GM12878 (cell line): ENCODE measurements around the gene DAO.

ENCODE experiments used
- CTCF ChIP-seq, 3 experiments: IDR thresholded peaks in 2 of 3; conservative IDR thresholded peaks in 1 of 3; 2 replicates each; pipeline ENCODE4 v1.5.1; 2011; ENCODE audit warnings: low read depth in 3 of 3, low read length in 3 of 3, mild to moderate bottlenecking in 3 of 3, control low read depth in 2 of 3, moderate library complexity in 2 of 3, inconsistent platforms in 1 of 3, mixed read lengths in 1 of 3; ENCODE audit not compliant: control insufficient read depth in 2 of 3, insufficient read depth in 1 of 3; ENCODE audit errors: extremely low read depth in 1 of 3
- EGR1 ChIP-seq, 2 experiments: IDR thresholded peaks; 1 replicate in 1 of 2; 2 replicates in 1 of 2; pipeline ENCODE4 v1.6.1; 2011 to 2012; ENCODE audit warnings: low read depth in 2 of 2, low read length in 2 of 2, borderline replicate concordance in 1 of 2, mild to moderate bottlenecking in 1 of 2, moderate library complexity in 1 of 2
- FOXM1 ChIP-seq: IDR thresholded peaks from 2 replicates; pipeline ENCODE4 v1.6.1; 2012; ENCODE audit warnings: low read depth, mild to moderate bottlenecking, inconsistent platforms, low read length, moderate library complexity
- NRF1 ChIP-seq: conservative IDR thresholded peaks from 2 replicates; pipeline ENCODE4 v1.6.1; 2011; ENCODE audit warnings: mild to moderate bottlenecking, low read depth, low read length, improper control_type of control experiment
- POLR2AphosphoS5 ChIP-seq: IDR thresholded peaks from 2 replicates; pipeline ENCODE4 v1.6.1; 2011; ENCODE audit warnings: mild to moderate bottlenecking, low read length, inconsistent platforms
- REST ChIP-seq: IDR thresholded peaks from 2 replicates; pipeline ENCODE4 v1.6.1; 2012; ENCODE audit warnings: mild to moderate bottlenecking, low read depth, low read length
- SMC3 ChIP-seq: IDR thresholded peaks from 2 replicates; pipeline ENCODE4 v1.6.1; 2011; ENCODE audit warnings: low read length, improper control_type of control experiment, borderline replicate concordance
- SREBF1 ChIP-seq: IDR thresholded peaks from 2 replicates; pipeline ENCODE4 v1.6.1; 2012; ENCODE audit warnings: mild to moderate bottlenecking, low read length
- SUZ12 ChIP-seq: fragments of 200-600 bp; sonication (generic); IDR thresholded peaks from one replicate; pipeline ENCODE4 v1.6.1; 2018; ENCODE audit warnings: antibody characterized with exemption, mild to moderate bottlenecking; ENCODE audit not compliant: unreplicated experiment
- TARDBP ChIP-seq: IDR thresholded peaks from 2 replicates; pipeline ENCODE4 v1.6.1; 2016; ENCODE audit warnings: borderline replicate concordance
- TCF12 ChIP-seq: IDR thresholded peaks from 2 replicates; pipeline ENCODE4 v1.6.1; 2011; ENCODE audit warnings: low read depth, mild to moderate bottlenecking, low read length

- TF ChIP-seq TARDBP = no peak
- no peak for TF ChIP-seq SUZ12
- TF ChIP-seq POLR2AphosphoS5 = no peak
- no peak for TF ChIP-seq TCF12
- TF ChIP-seq NRF1 = no peak
- no peak for TF ChIP-seq SMC3
- no peak for TF ChIP-seq CTCF (IDR thresholded peaks at IDR 0.05 in 2 of 3, conservative IDR thresholded peaks at IDR 0.05 in 1 of 3; ENCODE audit: control insufficient read depth in 2 of 3, extremely low read depth in 1 of 3, insufficient read depth in 1 of 3, low read depth in 3 of 3, low read length in 3 of 3)
- TF ChIP-seq REST = no peak
- no peak for TF ChIP-seq SREBF1
- no peak for TF ChIP-seq FOXM1
- no peak for TF ChIP-seq EGR1 (IDR thresholded peaks at IDR 0.05; ENCODE audit: borderline replicate concordance in 1 of 2, low read depth in 2 of 2, low read length in 2 of 2)
These were observed 58.5 kb downstream of the DAO start for GRCh38 chr12:108938247-108938924.
